ENCODE data around the gene ZNHIT6.

GRCh38 chr1:85689775-85690404 lies 18.3 kb downstream of the ZNHIT6 start:
- TF ChIP-seq CTCF (conservative IDR thresholded peaks at IDR 0.05) (no peak), EZH2 (IDR thresholded peaks at IDR 0.05; ENCODE audit: low read depth) (no peak)

All from PC-9 (cell line).